Astrocyte (in vitro differentiated cells and primary cell): ENCODE data around the gene OCIAD2.
"Not testable (repeated sequence)": the region's sequence is repeated elsewhere in the genome, so short reads cannot be mapped to it uniquely, and the experiment has no call there.

ENCODE experiments used
- EZH2 ChIP-seq: IDR thresholded peaks from 2 replicates; pipeline ENCODE4 v1.6.1; 2012; ENCODE audit warnings: mild to moderate bottlenecking, low read length, inconsistent platforms; ENCODE audit not compliant: insufficient read depth
- TF ChIP-seq, protein P1 (sequence below): IDR thresholded peaks from 2 replicates; pipeline ENCODE4 v1.5.1; 2011; ENCODE audit warnings: low read depth, mild to moderate bottlenecking, inconsistent platforms, low read length, moderate library complexity; ENCODE audit not compliant: insufficient read depth

DNA sequence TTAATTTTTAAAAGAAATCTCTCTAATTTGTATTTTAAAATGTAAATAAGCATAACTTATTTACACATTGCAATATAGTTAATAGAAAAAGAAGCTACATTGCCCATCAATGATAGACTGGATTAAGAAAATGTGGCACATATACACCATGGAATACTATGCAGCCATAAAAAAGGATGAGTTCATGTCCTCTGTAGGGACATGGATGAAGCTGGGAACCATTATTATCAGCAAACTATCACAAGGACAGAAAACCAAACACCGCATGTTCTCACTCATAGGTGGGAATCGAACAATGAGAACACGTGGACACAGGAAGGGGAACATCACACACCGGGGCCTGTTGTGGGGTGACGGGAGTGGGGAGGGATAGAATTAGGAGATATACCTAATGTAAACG is 57.8 kb downstream of the OCIAD2 start:
- TF ChIP-seq, protein P1, sequence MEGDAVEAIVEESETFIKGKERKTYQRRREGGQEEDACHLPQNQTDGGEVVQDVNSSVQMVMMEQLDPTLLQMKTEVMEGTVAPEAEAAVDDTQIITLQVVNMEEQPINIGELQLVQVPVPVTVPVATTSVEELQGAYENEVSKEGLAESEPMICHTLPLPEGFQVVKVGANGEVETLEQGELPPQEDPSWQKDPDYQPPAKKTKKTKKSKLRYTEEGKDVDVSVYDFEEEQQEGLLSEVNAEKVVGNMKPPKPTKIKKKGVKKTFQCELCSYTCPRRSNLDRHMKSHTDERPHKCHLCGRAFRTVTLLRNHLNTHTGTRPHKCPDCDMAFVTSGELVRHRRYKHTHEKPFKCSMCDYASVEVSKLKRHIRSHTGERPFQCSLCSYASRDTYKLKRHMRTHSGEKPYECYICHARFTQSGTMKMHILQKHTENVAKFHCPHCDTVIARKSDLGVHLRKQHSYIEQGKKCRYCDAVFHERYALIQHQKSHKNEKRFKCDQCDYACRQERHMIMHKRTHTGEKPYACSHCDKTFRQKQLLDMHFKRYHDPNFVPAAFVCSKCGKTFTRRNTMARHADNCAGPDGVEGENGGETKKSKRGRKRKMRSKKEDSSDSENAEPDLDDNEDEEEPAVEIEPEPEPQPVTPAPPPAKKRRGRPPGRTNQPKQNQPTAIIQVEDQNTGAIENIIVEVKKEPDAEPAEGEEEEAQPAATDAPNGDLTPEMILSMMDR: not testable (repeated sequence)
- not testable (repeated sequence) for TF ChIP-seq EZH2
